Calu3 (cell line): ENCODE measurements around the gene SLC25A13. TPM values are rescaled to one million over a fixed set of nuclear protein-coding genes. Genes with fewer than 3 reads are reported as not detected.

ENCODE experiments used
- BruUV-seq: library from RNA; stranded (reverse); fragments of 400-500 nt; replicated peaks from 2 replicates; lab custom pipeline; 2021; lab: Mats Ljungman, UMichigan
- CTCF ChIA-PET: fragments of 300-600 bp; sonication (Branson Sonifier 250); formaldehyde crosslinking; loops from one replicate; lab custom pipeline; 2022; ENCODE audit warnings: antibody characterized with exemption; lab: Charles Lee
- DNase-seq: peaks from one replicate; pipeline ENCODE4 v3.0.0; 2022
- H3K27ac Mint-ChIP-seq: one replicate; pipeline ENCODE4 v1.8.0; 2022; ENCODE audit warnings: mixed read lengths; ENCODE audit not compliant: unreplicated experiment
- H3K27me3 Mint-ChIP-seq: one replicate; pipeline ENCODE4 v1.8.0; 2022; ENCODE audit warnings: mixed read lengths; ENCODE audit not compliant: unreplicated experiment
- H3K36me3 Mint-ChIP-seq: one replicate; pipeline ENCODE4 v1.8.0; 2022; ENCODE audit warnings: mild to moderate bottlenecking, moderate library complexity, mixed read lengths; ENCODE audit not compliant: insufficient read depth, unreplicated experiment
- H3K4me1 Mint-ChIP-seq: one replicate; pipeline ENCODE4 v1.8.0; 2022; ENCODE audit warnings: mild to moderate bottlenecking, low read depth, mixed read lengths; ENCODE audit not compliant: unreplicated experiment
- H3K4me3 Mint-ChIP-seq: one replicate; pipeline ENCODE4 v1.8.0; 2022; ENCODE audit warnings: mild to moderate bottlenecking, low read depth, moderate library complexity, mixed read lengths; ENCODE audit not compliant: unreplicated experiment
- H3K9me3 Mint-ChIP-seq: one replicate; pipeline ENCODE4 v1.8.0; 2022; ENCODE audit warnings: low read depth, mixed read lengths; ENCODE audit not compliant: unreplicated experiment
- intact Hi-C: fragments of 100-400 bp; cut with micrococcal nuclease; formaldehyde crosslinking; loops from one replicate; pipeline ENCODE4 v1.10.0; 2022; ENCODE audit not compliant: unreplicated experiment
- total RNA-seq: library from RNA; stranded (reverse); gene quantifications from 2 replicates; pipeline ENCODE4 v1.2.3, GENCODE V29; 2022
- TF ChIP-seq, protein P1 (sequence below): fragments of 200-600 bp; IDR thresholded peaks from one replicate; pipeline ENCODE4 v1.8.0; 2022; ENCODE audit warnings: antibody characterized with exemption; ENCODE audit not compliant: unreplicated experiment

Gene SLC25A13
- total RNA-seq, 1 experiment from 2014 or later: 18.1 TPM

DNA sequence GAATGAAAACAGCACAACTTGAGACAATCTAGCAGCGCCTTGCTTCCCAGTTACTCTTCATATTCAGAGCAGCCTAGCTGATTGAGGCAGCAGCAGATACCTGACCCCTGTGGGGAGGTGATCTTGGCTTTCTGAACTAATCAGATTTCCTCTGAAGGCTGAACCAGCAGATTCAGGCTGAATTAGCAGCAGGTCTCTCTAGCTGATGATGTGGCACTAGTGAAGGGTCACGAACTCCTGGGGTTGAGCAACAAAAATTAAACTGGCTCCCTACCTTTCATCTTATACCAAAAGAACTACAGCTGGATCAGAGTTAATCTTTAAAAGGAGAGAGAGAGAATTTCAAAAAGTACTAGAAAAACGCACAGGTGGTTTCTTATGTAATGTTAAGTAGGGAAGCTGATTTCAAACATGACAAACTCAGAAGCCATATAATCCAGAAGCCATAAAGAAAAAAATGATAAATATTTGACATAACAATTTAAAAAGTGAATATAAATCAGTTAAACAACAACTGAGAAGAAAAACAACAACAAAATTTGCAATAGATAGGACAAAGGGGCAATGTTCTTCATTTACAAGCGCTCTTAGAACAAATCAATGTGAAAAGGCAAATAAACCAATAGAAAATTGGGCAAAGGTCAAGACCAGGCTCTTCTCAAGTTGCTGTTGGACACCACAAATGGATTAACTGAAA is 13.5 kb downstream of the SLC25A13 start:
- TF ChIP-seq, protein P1, sequence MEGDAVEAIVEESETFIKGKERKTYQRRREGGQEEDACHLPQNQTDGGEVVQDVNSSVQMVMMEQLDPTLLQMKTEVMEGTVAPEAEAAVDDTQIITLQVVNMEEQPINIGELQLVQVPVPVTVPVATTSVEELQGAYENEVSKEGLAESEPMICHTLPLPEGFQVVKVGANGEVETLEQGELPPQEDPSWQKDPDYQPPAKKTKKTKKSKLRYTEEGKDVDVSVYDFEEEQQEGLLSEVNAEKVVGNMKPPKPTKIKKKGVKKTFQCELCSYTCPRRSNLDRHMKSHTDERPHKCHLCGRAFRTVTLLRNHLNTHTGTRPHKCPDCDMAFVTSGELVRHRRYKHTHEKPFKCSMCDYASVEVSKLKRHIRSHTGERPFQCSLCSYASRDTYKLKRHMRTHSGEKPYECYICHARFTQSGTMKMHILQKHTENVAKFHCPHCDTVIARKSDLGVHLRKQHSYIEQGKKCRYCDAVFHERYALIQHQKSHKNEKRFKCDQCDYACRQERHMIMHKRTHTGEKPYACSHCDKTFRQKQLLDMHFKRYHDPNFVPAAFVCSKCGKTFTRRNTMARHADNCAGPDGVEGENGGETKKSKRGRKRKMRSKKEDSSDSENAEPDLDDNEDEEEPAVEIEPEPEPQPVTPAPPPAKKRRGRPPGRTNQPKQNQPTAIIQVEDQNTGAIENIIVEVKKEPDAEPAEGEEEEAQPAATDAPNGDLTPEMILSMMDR: no peak
- Mint-ChIP-seq H3K9me3 (no peaks in the 10 kb centered on the region), H3K36me3 (no peaks in the 10 kb centered on the region), H3K4me1 (peaks cover 33% of the 10 kb centered on the region), H3K4me3 (no peak overlapping the region), H3K27me3 (no peaks in the 10 kb centered on the region), H3K27ac (no peak overlapping the region)
- no TSS peak for BruUV-seq
- CTCF ChIA-PET: no interaction called here
- intact Hi-C loops: no loop called here
- no peak for DNase-seq

DNA sequence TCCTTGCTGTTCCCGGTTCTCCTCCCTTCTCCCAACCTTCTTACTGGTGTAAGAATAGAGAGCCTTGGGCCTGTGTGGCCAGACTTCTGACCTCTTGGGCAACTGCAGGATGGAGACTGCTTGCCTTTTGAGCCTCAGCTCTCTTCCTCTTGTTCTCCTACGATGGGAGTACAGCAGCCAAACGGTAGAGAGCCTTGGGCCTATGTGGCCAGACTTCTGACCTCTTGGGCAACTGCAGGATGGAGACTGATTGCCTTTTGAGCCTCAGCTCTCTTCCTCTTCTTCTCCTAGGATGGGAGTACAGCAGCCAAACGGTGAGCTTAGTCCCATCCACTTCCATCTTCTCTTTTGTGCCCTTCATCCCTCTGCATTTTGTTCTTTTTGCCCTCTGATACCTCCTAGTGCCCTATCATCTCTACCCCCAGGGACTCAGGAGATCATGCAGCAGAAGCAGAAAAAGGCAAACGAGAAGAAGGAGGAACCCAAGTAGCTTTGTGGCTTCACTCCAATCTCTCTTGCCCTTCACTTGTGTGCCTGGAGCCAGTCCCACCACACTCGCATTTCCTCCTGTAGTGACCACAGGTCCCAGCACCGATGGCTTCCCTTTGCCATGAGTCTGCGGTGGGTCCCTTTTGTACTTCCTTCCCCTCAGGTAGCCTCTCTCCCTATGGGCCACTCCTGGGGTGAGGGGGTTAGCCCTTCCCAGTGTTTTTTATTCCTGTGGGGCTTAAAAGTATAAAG is 15.3 kb downstream of the SLC25A13 start:
- no peaks in the 10 kb centered on the region for H3K27me3 Mint-ChIP-seq
- TF ChIP-seq, protein P1: no peak
- intact Hi-C loops: no loop called here
- peaks cover 49% of the 10 kb centered on the region for H3K4me1 Mint-ChIP-seq
- no peak for DNase-seq
- no peak overlapping the region for H3K4me3 Mint-ChIP-seq
- no peaks in the 10 kb centered on the region for H3K9me3 Mint-ChIP-seq
- BruUV-seq: no TSS peak
- no peaks in the 10 kb centered on the region for H3K36me3 Mint-ChIP-seq
- no peak overlapping the region for H3K27ac Mint-ChIP-seq
- CTCF ChIA-PET: interaction anchor here (0.7 kb wide), 1 partner anchor 132 kb away, joined by 3 read pairs; no protein-coding TSS in a partner anchor

DNA sequence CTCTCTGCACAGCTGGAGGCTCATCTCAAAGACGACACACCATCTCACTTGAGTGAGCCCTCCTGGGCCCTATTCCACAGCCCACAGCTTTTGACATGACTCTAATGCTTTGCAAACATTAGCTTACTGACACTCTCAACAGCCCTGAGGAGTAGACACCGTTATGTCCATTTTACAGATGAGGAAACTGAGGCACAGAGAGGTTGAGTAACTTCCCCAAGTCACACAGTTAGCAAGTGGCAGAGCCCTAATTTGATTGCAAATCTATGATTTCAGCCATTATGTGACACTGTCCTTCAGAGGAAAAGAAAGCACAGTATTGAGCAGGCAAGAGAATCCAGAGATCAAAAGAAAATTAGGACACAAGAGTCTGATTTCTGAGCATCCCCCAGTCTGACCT is 16.0 kb downstream of the SLC25A13 start:
- no TSS peak for BruUV-seq
- CTCF ChIA-PET: no interaction called here
- peak overlapping the region; percentile 47 for H3K27ac Mint-ChIP-seq
- no peaks in the 10 kb centered on the region for H3K9me3 Mint-ChIP-seq
- no peak overlapping the region for H3K4me3 Mint-ChIP-seq
- H3K36me3 Mint-ChIP-seq: no peaks in the 10 kb centered on the region
- peaks cover 49% of the 10 kb centered on the region for H3K4me1 Mint-ChIP-seq
- DNase-seq: no peak
- intact Hi-C loops: no loop called here
- TF ChIP-seq, protein P1: no peak
- H3K27me3 Mint-ChIP-seq: no peaks in the 10 kb centered on the region

DNA sequence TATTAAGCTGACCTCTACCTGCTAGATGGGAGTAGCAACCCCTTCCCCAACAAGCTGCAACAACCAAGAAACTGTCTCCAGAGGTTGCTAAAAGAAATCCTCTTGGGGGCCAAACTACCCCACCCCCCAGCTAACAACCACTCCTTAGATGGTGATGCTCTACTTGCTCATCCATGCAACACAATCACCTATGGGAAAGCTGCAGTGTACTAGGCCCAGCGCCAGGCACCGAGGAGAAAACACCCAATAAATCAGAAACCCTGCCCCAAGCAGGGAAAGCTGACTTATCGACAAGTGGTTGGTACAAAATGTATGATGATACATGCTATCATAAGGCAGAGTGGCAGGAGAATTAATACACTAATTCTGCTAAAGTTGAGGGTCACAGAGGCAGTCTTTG is 17.3 kb downstream of the SLC25A13 start:
- no peak for DNase-seq
- no peaks in the 10 kb centered on the region for H3K27me3 Mint-ChIP-seq
- H3K9me3 Mint-ChIP-seq: no peaks in the 10 kb centered on the region
- H3K4me1 Mint-ChIP-seq: peaks cover 49% of the 10 kb centered on the region
- H3K27ac Mint-ChIP-seq: peak overlapping the region; percentile 58
- intact Hi-C loops: no loop called here
- CTCF ChIA-PET: no interaction called here
- BruUV-seq: no TSS peak
- no peak overlapping the region for H3K4me3 Mint-ChIP-seq
- no peaks in the 10 kb centered on the region for H3K36me3 Mint-ChIP-seq
- TF ChIP-seq, protein P1: no peak
